Measurements from ENCODE around the gene MYH14. TPM values are rescaled to one million over a fixed set of nuclear protein-coding genes. Genes with fewer than 3 reads are reported as not detected.

MYH14 gene
- polyA plus RNA-seq, 1 experiment = not detected

DNA sequence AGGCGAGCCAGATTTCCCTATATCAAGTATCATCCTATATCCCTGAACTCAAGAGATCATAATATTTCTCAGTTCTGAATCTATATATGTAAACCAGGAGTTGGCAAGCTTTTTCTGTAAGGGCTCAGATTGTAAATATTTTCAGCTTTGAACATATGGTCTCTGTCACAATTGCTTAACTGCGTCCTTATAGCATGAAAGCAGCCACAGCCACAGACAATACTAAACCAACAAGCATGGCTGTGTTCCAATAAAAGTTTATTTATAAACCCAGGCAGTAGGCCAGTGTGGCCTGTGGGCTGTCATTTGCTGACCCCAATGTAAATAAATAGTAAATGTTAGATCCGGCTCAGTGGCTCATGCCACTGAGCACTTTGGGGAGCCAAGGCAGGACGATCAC is 12.2 kb upstream of the MYH14 start:
- POLR2A ChIA-PET = no interaction called here
- TF ChIP-seq, protein P1, sequence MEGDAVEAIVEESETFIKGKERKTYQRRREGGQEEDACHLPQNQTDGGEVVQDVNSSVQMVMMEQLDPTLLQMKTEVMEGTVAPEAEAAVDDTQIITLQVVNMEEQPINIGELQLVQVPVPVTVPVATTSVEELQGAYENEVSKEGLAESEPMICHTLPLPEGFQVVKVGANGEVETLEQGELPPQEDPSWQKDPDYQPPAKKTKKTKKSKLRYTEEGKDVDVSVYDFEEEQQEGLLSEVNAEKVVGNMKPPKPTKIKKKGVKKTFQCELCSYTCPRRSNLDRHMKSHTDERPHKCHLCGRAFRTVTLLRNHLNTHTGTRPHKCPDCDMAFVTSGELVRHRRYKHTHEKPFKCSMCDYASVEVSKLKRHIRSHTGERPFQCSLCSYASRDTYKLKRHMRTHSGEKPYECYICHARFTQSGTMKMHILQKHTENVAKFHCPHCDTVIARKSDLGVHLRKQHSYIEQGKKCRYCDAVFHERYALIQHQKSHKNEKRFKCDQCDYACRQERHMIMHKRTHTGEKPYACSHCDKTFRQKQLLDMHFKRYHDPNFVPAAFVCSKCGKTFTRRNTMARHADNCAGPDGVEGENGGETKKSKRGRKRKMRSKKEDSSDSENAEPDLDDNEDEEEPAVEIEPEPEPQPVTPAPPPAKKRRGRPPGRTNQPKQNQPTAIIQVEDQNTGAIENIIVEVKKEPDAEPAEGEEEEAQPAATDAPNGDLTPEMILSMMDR (IDR thresholded peaks at IDR 0.05; ENCODE audit: insufficient read depth, low read depth, low read length) = no peak
- no peak for DNase-seq (ENCODE audit: low read depth)
- H3K4me3 ChIP-seq (ENCODE audit: low read depth, low read length) = no peak overlapping the region
- H3K27me3 ChIP-seq (ENCODE audit: control insufficient read depth, insufficient read depth, low read length) = no peaks in the 10 kb centered on the region
- CTCF ChIA-PET = no interaction called here
- H3K36me3 ChIP-seq (ENCODE audit: control insufficient read depth, insufficient read depth, low read length) = no peaks in the 10 kb centered on the region

DNA sequence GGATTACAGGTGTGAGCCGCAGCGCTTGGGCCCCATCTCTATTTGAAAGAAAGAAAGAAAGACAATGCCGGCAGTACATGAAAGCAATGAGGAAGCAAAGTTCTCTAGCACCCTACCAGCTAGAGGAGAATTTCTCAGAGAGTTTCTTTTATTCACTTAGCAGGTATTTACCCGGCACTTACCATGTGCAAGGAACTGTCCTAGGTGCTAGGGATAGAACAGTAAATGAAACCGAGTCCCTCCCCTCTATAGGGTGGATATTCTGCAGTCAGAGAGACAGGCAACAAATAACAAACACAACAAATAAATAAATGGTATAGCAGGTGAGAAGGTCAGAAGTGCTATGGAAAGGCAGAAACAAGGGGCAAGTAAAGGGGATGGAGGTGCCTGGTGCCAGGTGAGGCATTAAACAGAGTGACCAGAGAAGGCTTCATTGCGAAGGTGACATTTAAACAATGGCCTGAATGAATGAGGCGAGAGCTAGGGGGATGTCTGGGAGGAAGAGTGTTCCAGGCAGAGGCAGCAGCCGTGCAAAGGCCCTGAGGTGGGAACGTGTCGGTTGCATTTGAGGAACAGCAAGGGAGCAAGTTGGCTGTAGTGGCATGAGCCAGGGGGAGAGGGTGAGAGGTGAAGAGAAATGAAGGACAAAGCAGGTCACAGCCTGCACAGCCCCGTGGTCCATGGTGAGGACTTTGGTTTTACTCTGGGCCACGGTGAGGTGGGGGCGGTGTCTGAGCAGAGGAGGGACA is 10.8 kb upstream of the MYH14 start:
- H3K27me3 ChIP-seq (ENCODE audit: control insufficient read depth, insufficient read depth, low read length) = no peaks in the 10 kb centered on the region
- H3K4me3 ChIP-seq (ENCODE audit: low read depth, low read length) = no peak overlapping the region
- no peak for DNase-seq (ENCODE audit: low read depth)
- H3K36me3 ChIP-seq (ENCODE audit: control insufficient read depth, insufficient read depth, low read length) = no peaks in the 10 kb centered on the region
- POLR2A ChIA-PET = no interaction called here
- CTCF ChIA-PET = no interaction called here
- TF ChIP-seq, protein P1 (IDR thresholded peaks at IDR 0.05; ENCODE audit: insufficient read depth, low read depth, low read length) = no peak

DNA sequence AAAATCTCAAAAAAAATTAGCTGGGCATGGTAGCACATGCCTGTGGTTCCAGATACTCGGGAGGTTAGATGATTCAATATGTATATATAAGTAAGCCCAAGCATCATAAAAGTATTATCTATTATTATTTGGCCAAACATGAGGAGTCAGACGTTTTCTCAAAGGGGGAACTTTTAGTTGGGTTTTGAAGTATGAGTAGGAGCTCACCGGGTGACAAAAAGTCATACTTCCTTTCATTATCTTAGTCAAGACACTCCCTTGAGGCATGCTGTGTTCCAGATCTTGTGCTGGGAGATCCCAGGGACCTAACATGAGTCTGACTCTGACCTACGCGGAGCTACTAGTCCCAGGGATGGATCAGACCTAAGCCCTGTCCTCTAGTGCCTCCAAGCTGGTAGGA is 8.2 kb upstream of the MYH14 start:
- no peak for DNase-seq (ENCODE audit: low read depth)
- CTCF ChIA-PET = no interaction called here
- TF ChIP-seq, protein P1 (IDR thresholded peaks at IDR 0.05; ENCODE audit: insufficient read depth, low read depth, low read length) = no peak
- H3K27me3 ChIP-seq (ENCODE audit: control insufficient read depth, insufficient read depth, low read length) = no peaks in the 10 kb centered on the region
- H3K36me3 ChIP-seq (ENCODE audit: control insufficient read depth, insufficient read depth, low read length) = no peaks in the 10 kb centered on the region
- POLR2A ChIA-PET = no interaction called here
- H3K4me3 ChIP-seq (ENCODE audit: low read depth, low read length) = no peak overlapping the region

DNA sequence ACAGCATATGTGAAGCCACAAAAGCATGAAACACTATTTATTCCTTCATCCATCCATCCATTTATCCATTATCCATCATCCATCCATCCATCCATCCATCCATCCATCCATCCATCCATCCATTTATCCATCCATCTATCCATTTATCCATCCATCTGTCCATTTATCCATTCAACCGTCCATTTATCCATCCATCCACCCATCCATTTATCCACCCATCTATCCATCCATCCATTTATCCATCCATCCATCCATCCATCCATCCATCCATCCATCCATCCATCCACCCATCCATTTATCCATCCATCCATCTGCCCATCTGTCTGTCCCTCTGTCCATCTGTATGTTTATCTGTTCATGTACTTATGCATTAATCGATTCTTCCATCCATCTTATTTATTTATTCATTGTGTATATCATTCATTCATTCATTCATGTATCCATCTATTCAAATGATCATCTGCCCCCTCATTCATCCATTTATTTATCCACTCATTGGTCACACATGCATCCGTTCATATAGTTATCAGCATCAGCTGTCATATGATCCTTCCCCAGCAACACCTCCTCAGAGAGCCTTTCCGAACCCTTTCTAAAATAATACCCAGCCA is 7.0 kb upstream of the MYH14 start:
- H3K4me3 ChIP-seq (ENCODE audit: low read depth, low read length) = no peak overlapping the region
- no peaks in the 10 kb centered on the region for H3K27me3 ChIP-seq (ENCODE audit: control insufficient read depth, insufficient read depth, low read length)
- ChIA-PET CTCF (no interaction called here), POLR2A (no interaction called here)
- H3K36me3 ChIP-seq (ENCODE audit: control insufficient read depth, insufficient read depth, low read length) = no peaks in the 10 kb centered on the region
- TF ChIP-seq, protein P1 (IDR thresholded peaks at IDR 0.05; ENCODE audit: insufficient read depth, low read depth, low read length) = no peak
- no peak for DNase-seq (ENCODE audit: low read depth)

DNA sequence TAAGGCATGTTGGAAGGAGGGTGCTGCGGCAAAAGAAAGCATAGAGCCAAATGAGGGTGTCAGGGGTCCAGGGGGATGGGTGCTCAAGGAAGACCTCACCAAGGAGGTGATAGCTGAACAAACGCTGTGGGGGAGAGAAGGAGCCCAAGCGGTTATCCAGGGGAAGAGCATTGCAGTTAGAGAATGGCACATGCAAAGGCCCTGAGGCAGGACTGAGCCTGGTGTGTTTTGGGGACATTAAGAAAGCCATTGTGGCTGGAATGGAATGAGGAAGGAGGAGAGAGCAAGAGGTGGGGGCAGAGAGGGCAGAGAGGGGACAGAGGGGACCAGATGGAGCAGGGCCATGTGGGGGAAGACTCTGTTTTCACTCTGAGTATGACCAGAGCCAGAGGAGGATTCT is 6.1 kb upstream of the MYH14 start:
- H3K27me3 ChIP-seq (ENCODE audit: control insufficient read depth, insufficient read depth, low read length) = no peaks in the 10 kb centered on the region
- no peak overlapping the region for H3K4me3 ChIP-seq (ENCODE audit: low read depth, low read length)
- TF ChIP-seq, protein P1 (IDR thresholded peaks at IDR 0.05; ENCODE audit: insufficient read depth, low read depth, low read length) = no peak
- POLR2A ChIA-PET = no interaction called here
- H3K36me3 ChIP-seq (ENCODE audit: control insufficient read depth, insufficient read depth, low read length) = no peaks in the 10 kb centered on the region
- no peak for DNase-seq (ENCODE audit: low read depth)
- CTCF ChIA-PET = no interaction called here

Data from BJ (cell line).